Hepatocyte (in vitro differentiated cells): ENCODE measurements around the gene JARID2.

Experiments used
- EZH2 ChIP-seq: fragments of 200-600 bp; sonication (generic); IDR thresholded peaks from 2 replicates; pipeline ENCODE4 v1.6.1; 2016; ENCODE audit warnings: antibody characterized with exemption, mild to moderate bottlenecking, borderline replicate concordance
- TF ChIP-seq, protein P1 (sequence below): fragments of 200-600 bp; sonication (generic); IDR thresholded peaks from 2 replicates; pipeline ENCODE4 v1.5.1; 2016; ENCODE audit warnings: antibody characterized with exemption, mild to moderate bottlenecking; ENCODE audit not compliant: poor library complexity

DNA sequence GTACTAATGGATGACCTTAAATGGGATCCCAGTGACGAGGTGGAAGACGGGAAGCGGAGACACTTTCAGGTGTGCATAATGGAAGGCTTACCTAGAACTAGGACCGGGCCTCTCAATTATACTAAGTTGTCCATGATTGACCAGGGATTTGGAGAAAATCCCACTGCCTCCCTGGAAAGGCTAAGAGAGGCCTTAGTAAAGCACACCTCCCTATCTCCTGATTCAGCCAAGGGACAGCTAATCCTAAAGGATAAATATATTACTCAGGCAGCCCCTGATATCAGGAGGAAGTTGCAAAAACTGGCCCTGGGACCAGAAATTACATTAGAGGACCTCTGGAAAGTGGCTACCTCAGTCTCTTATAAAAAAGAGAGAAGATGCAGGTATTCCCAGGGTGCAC is 93.2 kb downstream of the JARID2 start:
- TF ChIP-seq, protein P1, sequence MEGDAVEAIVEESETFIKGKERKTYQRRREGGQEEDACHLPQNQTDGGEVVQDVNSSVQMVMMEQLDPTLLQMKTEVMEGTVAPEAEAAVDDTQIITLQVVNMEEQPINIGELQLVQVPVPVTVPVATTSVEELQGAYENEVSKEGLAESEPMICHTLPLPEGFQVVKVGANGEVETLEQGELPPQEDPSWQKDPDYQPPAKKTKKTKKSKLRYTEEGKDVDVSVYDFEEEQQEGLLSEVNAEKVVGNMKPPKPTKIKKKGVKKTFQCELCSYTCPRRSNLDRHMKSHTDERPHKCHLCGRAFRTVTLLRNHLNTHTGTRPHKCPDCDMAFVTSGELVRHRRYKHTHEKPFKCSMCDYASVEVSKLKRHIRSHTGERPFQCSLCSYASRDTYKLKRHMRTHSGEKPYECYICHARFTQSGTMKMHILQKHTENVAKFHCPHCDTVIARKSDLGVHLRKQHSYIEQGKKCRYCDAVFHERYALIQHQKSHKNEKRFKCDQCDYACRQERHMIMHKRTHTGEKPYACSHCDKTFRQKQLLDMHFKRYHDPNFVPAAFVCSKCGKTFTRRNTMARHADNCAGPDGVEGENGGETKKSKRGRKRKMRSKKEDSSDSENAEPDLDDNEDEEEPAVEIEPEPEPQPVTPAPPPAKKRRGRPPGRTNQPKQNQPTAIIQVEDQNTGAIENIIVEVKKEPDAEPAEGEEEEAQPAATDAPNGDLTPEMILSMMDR = no peak
- TF ChIP-seq EZH2 = no peak
